ENCODE results near the gene CEBPA.

CEBPA gene

DNA sequence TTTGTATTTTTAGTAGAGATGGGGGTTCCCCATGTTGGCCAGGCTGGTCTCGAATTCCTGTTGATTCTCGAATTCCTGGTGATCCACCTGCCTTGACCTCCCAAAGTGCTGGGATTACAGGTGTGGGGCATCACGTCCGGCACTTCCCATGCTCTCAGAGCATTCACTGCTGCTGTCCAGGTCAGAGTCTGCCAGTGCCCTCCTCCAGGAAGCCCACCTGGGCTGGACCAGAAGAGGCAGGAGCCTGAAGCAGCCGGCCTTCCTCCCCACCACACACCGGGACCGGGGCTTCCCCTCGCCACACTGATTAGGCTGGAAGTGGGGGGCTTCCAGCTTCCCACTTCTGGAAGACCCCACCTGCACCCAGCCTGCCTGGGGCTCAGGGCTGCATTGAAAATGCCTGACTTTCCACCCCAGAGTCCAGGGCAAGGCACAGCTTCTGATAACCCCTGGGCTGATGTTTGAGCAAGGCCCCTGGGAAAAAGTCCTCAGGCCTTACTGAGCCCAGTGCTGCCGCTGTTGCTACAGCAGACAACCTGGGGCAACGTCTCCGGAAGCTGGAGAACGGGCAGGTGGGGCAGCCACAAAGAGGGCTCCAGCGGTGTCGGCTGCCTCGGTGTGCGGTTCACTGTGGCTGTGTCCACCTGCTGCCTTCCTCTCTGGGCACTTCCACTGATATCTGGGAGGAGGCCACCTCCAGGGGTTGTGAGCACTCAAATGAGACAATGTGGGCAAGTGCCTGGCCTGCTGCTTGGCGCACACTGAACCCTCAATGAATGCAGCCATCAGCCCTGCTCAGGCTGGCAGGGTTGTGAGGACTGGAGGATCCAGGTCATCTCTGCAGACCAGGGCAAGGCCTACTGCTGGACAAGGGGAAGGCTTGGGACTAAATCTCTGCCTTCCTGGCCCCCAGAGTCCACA lies 22.6 kb downstream of the CEBPA start:
- Histone ChIP-seq H3K36me3 (ENCODE audit: control insufficient read depth, insufficient read depth, low read length) (no peaks in the 10 kb centered on the region), H3K27ac (ENCODE audit: insufficient read depth, low read length, poor library complexity, severe bottlenecking) (no peak overlapping the region), H3K27me3 (replicated peaks; ENCODE audit: control insufficient read depth, insufficient read depth, low read length, poor library complexity, severe bottlenecking) (no peaks in the 10 kb centered on the region), H3K9me3 (ENCODE audit: control insufficient read depth, low read length) (no peaks in the 10 kb centered on the region), H3K4me1 (ENCODE audit: control insufficient read depth, insufficient read depth, low read length, poor library complexity, severe bottlenecking) (no peaks in the 10 kb centered on the region), H3K4me3 (ENCODE audit: insufficient read depth, low read depth, low read length, poor library complexity, severe bottlenecking) (no peak overlapping the region)
- DNase-seq, result no peak

DNA sequence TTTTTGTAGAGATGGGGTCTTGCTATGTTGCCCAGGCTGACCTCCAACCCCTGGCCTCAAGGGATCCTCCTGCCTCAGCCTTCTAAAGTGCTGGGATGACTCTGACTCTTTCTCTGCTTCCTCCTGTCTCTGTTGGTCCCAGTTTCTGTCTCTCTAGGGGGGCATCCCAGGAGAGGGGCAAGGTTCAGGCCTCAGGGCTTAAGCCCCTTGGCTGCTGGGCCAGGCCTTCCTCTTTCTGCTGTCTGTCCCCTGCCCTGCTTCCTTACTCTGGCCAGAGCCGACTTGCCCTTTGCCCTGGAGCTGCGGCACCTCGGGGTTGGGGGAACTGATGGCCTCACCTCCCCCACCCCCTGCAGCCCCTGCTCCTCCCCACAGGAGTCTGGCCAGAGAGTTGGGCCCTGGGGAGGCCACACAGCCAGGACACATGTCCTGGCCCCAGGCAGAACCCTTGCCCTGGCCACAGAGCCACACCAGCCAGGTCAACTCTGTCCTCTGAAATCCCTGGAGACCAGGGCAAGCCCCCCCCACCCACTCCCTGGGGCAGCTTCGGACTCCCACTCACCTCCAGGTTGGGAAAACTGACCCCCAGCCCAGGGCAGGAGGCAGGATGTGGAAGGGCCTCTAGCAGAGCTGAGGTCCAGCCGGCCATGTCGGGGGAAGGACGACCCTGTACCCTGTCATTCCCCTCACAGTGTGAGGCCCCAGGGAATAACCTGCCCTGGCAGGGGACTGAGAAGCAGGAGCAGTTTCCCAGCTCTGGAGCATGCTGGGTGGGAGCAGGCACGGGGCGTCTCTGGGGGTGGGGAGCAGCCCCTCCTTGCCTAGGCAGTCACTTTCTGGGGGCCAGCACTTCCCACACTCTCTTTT lies 23.7 kb downstream of the CEBPA start:
- DNase-seq, result no peak
- no peak overlapping the region for H3K4me3 ChIP-seq (ENCODE audit: insufficient read depth, low read depth, low read length, poor library complexity, severe bottlenecking)
- H3K9me3 ChIP-seq (ENCODE audit: control insufficient read depth, low read length), result no peaks in the 10 kb centered on the region
- H3K4me1 ChIP-seq (ENCODE audit: control insufficient read depth, insufficient read depth, low read length, poor library complexity, severe bottlenecking), result no peaks in the 10 kb centered on the region
- no peaks in the 10 kb centered on the region for H3K27me3 ChIP-seq (replicated peaks; ENCODE audit: control insufficient read depth, insufficient read depth, low read length, poor library complexity, severe bottlenecking)
- no peak overlapping the region for H3K27ac ChIP-seq (ENCODE audit: insufficient read depth, low read length, poor library complexity, severe bottlenecking)
- no peaks in the 10 kb centered on the region for H3K36me3 ChIP-seq (ENCODE audit: control insufficient read depth, insufficient read depth, low read length)

- H3K27me3 ChIP-seq (replicated peaks; ENCODE audit: control insufficient read depth, insufficient read depth, low read length, poor library complexity, severe bottlenecking), result no peaks in the 10 kb centered on the region
- no peak overlapping the region for H3K27ac ChIP-seq (ENCODE audit: insufficient read depth, low read length, poor library complexity, severe bottlenecking)
- H3K4me1 ChIP-seq (ENCODE audit: control insufficient read depth, insufficient read depth, low read length, poor library complexity, severe bottlenecking), result no peaks in the 10 kb centered on the region
- no peak for DNase-seq
- H3K4me3 ChIP-seq (ENCODE audit: insufficient read depth, low read depth, low read length, poor library complexity, severe bottlenecking), result no peak overlapping the region
- no peaks in the 10 kb centered on the region for H3K9me3 ChIP-seq (ENCODE audit: control insufficient read depth, low read length)
- H3K36me3 ChIP-seq (ENCODE audit: control insufficient read depth, insufficient read depth, low read length), result no peaks in the 10 kb centered on the region
Observed at GRCh38 chr19:33278023-33278402, 24.3 kb downstream of the CEBPA start.

- Histone ChIP-seq H3K9me3 (ENCODE audit: control insufficient read depth, low read length) (no peaks in the 10 kb centered on the region), H3K27me3 (replicated peaks; ENCODE audit: control insufficient read depth, insufficient read depth, low read length, poor library complexity, severe bottlenecking) (no peaks in the 10 kb centered on the region), H3K27ac (ENCODE audit: insufficient read depth, low read length, poor library complexity, severe bottlenecking) (no peak overlapping the region), H3K36me3 (ENCODE audit: control insufficient read depth, insufficient read depth, low read length) (no peaks in the 10 kb centered on the region), H3K4me3 (ENCODE audit: insufficient read depth, low read depth, low read length, poor library complexity, severe bottlenecking) (no peak overlapping the region), H3K4me1 (ENCODE audit: control insufficient read depth, insufficient read depth, low read length, poor library complexity, severe bottlenecking) (no peaks in the 10 kb centered on the region)
- DNase-seq, result no peak
Observed at GRCh38 chr19:33277434-33277833, 24.9 kb downstream of the CEBPA start.

GRCh38 chr19:33275933-33276619 lies 26.3 kb downstream of the CEBPA start:
- Histone ChIP-seq H3K4me1 (ENCODE audit: control insufficient read depth, insufficient read depth, low read length, poor library complexity, severe bottlenecking) (no peaks in the 10 kb centered on the region), H3K27ac (ENCODE audit: insufficient read depth, low read length, poor library complexity, severe bottlenecking) (no peak overlapping the region)
- DNase-seq, result no peak

DNA sequence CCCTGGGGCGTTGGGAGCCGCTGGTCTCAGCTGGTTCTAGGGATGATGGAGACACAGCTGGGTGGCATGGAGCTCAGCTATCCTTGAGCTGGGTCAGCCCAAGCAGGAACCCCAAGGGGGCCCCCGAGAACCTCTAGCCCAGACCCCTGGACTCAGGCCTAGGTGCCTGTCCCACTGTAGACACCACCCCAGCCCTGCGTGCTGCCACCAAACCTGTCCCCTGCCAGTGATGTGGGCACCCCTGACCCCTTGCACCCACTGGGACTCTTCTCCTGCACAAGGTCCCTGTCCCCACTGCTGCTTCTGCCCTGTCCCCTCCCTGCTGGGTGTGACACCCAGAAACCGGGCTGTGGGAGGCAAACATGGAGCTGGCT lies 26.8 kb downstream of the CEBPA start:
- no peaks in the 10 kb centered on the region for H3K27me3 ChIP-seq (replicated peaks; ENCODE audit: control insufficient read depth, insufficient read depth, low read length, poor library complexity, severe bottlenecking)
- DNase-seq, result no peak
- no peak overlapping the region for H3K27ac ChIP-seq (ENCODE audit: insufficient read depth, low read length, poor library complexity, severe bottlenecking)
- no peaks in the 10 kb centered on the region for H3K9me3 ChIP-seq (ENCODE audit: control insufficient read depth, low read length)
- no peaks in the 10 kb centered on the region for H3K36me3 ChIP-seq (ENCODE audit: control insufficient read depth, insufficient read depth, low read length)
- no peak overlapping the region for H3K4me3 ChIP-seq (ENCODE audit: insufficient read depth, low read depth, low read length, poor library complexity, severe bottlenecking)
- H3K4me1 ChIP-seq (ENCODE audit: control insufficient read depth, insufficient read depth, low read length, poor library complexity, severe bottlenecking), result no peaks in the 10 kb centered on the region

More at GRCh38 chr19:33275933-33276619, 26.3 kb downstream of the CEBPA start:
- H3K27me3 ChIP-seq (replicated peaks; ENCODE audit: control insufficient read depth, insufficient read depth, low read length, poor library complexity, severe bottlenecking), result no peaks in the 10 kb centered on the region
- no peak overlapping the region for H3K4me3 ChIP-seq (ENCODE audit: insufficient read depth, low read depth, low read length, poor library complexity, severe bottlenecking)
- H3K36me3 ChIP-seq (ENCODE audit: control insufficient read depth, insufficient read depth, low read length), result no peaks in the 10 kb centered on the region
- H3K9me3 ChIP-seq (ENCODE audit: control insufficient read depth, low read length), result no peaks in the 10 kb centered on the region

GRCh38 chr19:33274663-33275558 lies 27.4 kb downstream of the CEBPA start:
- Histone ChIP-seq H3K9me3 (ENCODE audit: control insufficient read depth, low read length) (no peaks in the 10 kb centered on the region), H3K4me3 (ENCODE audit: insufficient read depth, low read depth, low read length, poor library complexity, severe bottlenecking) (no peak overlapping the region), H3K36me3 (ENCODE audit: control insufficient read depth, insufficient read depth, low read length) (no peaks in the 10 kb centered on the region), H3K27ac (ENCODE audit: insufficient read depth, low read length, poor library complexity, severe bottlenecking) (no peak overlapping the region), H3K4me1 (ENCODE audit: control insufficient read depth, insufficient read depth, low read length, poor library complexity, severe bottlenecking) (no peaks in the 10 kb centered on the region), H3K27me3 (replicated peaks; ENCODE audit: control insufficient read depth, insufficient read depth, low read length, poor library complexity, severe bottlenecking) (no peaks in the 10 kb centered on the region)
- no peak for DNase-seq

GRCh38 chr19:33273881-33274662 lies 28.3 kb downstream of the CEBPA start:
- no peak for DNase-seq
- no peaks in the 10 kb centered on the region for H3K9me3 ChIP-seq (ENCODE audit: control insufficient read depth, low read length)
- H3K27me3 ChIP-seq (replicated peaks; ENCODE audit: control insufficient read depth, insufficient read depth, low read length, poor library complexity, severe bottlenecking), result no peaks in the 10 kb centered on the region
- H3K36me3 ChIP-seq (ENCODE audit: control insufficient read depth, insufficient read depth, low read length), result no peaks in the 10 kb centered on the region
- H3K4me3 ChIP-seq (ENCODE audit: insufficient read depth, low read depth, low read length, poor library complexity, severe bottlenecking), result no peak overlapping the region
- H3K4me1 ChIP-seq (ENCODE audit: control insufficient read depth, insufficient read depth, low read length, poor library complexity, severe bottlenecking), result no peaks in the 10 kb centered on the region
- H3K27ac ChIP-seq (ENCODE audit: insufficient read depth, low read length, poor library complexity, severe bottlenecking), result no peak overlapping the region

Measured in effector memory CD4-positive, alpha-beta T cell (primary cell).